ENCODE measurements around the gene ATXN7L1. TPM values are rescaled to one million over a fixed set of nuclear protein-coding genes. Genes with fewer than 3 reads are reported as not detected.

Gene ATXN7L1
- total and polyA plus RNA-seq, 2 of the 13 experiments (the other 11 are each of a cell fraction or from before 2014, with no cell fraction given), result 4.1 to 7.8 TPM

- Histone ChIP-seq H3K4me2 (ENCODE audit: low read depth, low read length) (no peak overlapping the region), H3K36me3 (replicated peaks in 1 of 2; ENCODE audit: control insufficient read depth in 1 of 2, insufficient read depth in 2 of 2, low read length in 2 of 2) (peaks cover 2 to 12% of the 10 kb centered on the region in 2 experiments; a peak in 4 of 5 replicates), H3K4me1 (ENCODE audit: insufficient read depth, low read length) (peaks cover 5% of the 10 kb centered on the region), H3K79me2 (ENCODE audit: insufficient read depth, low read length) (no peaks in the 10 kb centered on the region), H3K9ac (ENCODE audit: insufficient read depth, low read depth, low read length) (no peak overlapping the region), H3K9me3 (ENCODE audit: low read length) (no peaks in the 10 kb centered on the region), H4K20me1 (ENCODE audit: insufficient read depth, low read length) (no peaks in the 10 kb centered on the region), H2AFZ (ENCODE audit: low read length) (no peak overlapping the region), H3K4me3 (replicated peaks in 1 of 3; ENCODE audit: insufficient read depth in 1 of 3, low read depth in 2 of 3, low read length in 3 of 3) (no peak overlapping the region), H3K27me3 (ENCODE audit: control insufficient read depth in 1 of 2, insufficient read depth in 2 of 2, low read length in 2 of 2) (no peaks in the 10 kb centered on the region), H3K27ac (ENCODE audit: extremely low read length, insufficient read depth, low read length) (no peak overlapping the region)
- no peak; the same call in 2 of the 3 replicates for ATAC-seq
- FAIRE-seq, result no peak
- DNase-seq (ENCODE audit: low spot score), result no peak
- TF ChIP-seq SMYD3 (CRISPR knock-in tag; IDR thresholded peaks at IDR 0.05) (no peak), ZMYM3 (CRISPR knock-in tag; IDR thresholded peaks at IDR 0.05) (no peak), ZNF280B (CRISPR knock-in tag; IDR thresholded peaks at IDR 0.05; ENCODE audit: borderline replicate concordance) (no peak), PAF1 (CRISPR knock-in tag; IDR thresholded peaks at IDR 0.05) (no peak), KDM2A (CRISPR knock-in tag; IDR thresholded peaks at IDR 0.05; ENCODE audit: borderline replicate concordance, low read depth) (no peak), ZBTB10 (CRISPR knock-in tag; IDR thresholded peaks at IDR 0.05; ENCODE audit: borderline replicate concordance) (no peak), POLR2AphosphoS2 (IDR thresholded peaks at IDR 0.05; ENCODE audit: low read depth, low read length) (no peak), ZNF335 (CRISPR knock-in tag; IDR thresholded peaks at IDR 0.05) (no peak), ZNF768 (CRISPR knock-in tag; IDR thresholded peaks at IDR 0.05) (no peak)
- WGBS (ENCODE audit: low lambda C conversion rate), result 95% methylated on average over 14 of the region's 15 CpGs
- ChIA-PET CTCF (ENCODE audit: low intra/inter-chr PET ratio, low total read pairs) (no interaction called here), POLR2A (no interaction called here)
- intact Hi-C loops (cut with micrococcal nuclease; ENCODE audit: unreplicated experiment), result no loop called here
- in situ Hi-C loops (cut with HindIII; ENCODE audit: extremely low pct_ligation_motif_present, low pct_unique_long_range_greater_than_20kb), result no loop called here
- BruUV-seq (replicated peaks), result no TSS peak
Observed at GRCh38 chr7:105643384-105643783, 233.0 kb downstream of the ATXN7L1 start.
